GM21360 (cell line): ENCODE results near the gene VEGFA.

ENCODE experiments used
- ATAC-seq: cut with Tn5 transposase; IDR thresholded peaks from one replicate; pipeline ENCODE4 v1.9.1; 2021; ENCODE audit warnings: mild to moderate bottlenecking, moderate library complexity; ENCODE audit not compliant: unreplicated experiment

The VEGFA gene

DNA sequence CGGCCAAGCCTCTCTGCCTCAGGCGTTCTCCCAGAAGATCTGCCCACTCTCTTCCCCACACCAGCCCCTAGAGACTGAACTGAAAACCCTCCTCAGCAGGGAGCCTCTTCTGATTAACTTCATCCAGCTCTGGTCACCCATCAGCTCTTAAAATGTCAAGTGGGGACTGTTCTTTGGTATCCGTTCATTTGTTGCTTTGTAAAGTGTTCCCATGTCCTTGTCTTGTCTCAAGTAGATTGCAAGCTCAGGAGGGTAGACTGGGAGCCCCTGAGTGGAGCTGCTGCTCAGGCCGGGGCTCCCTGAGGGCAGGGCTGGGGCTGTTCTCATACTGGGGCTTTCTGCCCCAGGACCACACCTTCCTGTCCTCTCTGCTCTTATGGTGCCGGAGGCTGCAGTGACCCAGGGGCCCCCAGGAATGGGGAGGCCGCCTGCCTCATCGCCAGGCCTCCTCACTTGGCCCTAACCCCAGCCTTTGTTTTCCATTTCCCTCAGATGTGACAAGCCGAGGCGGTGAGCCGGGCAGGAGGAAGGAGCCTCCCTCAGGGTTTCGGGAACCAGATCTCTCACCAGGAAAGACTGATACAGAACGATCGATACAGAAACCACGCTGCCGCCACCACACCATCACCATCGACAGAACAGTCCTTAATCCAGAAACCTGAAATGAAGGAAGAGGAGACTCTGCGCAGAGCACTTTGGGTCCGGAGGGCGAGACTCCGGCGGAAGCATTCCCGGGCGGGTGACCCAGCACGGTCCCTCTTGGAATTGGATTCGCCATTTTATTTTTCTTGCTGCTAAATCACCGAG is 14.2 kb downstream of the VEGFA start:
- no peak for ATAC-seq

DNA sequence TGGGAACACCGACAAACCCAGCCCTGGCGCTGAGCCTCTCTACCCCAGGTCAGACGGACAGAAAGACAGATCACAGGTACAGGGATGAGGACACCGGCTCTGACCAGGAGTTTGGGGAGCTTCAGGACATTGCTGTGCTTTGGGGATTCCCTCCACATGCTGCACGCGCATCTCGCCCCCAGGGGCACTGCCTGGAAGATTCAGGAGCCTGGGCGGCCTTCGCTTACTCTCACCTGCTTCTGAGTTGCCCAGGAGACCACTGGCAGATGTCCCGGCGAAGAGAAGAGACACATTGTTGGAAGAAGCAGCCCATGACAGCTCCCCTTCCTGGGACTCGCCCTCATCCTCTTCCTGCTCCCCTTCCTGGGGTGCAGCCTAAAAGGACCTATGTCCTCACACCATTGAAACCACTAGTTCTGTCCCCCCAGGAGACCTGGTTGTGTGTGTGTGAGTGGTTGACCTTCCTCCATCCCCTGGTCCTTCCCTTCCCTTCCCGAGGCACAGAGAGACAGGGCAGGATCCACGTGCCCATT is 15.3 kb downstream of the VEGFA start:
- no peak for ATAC-seq

DNA sequence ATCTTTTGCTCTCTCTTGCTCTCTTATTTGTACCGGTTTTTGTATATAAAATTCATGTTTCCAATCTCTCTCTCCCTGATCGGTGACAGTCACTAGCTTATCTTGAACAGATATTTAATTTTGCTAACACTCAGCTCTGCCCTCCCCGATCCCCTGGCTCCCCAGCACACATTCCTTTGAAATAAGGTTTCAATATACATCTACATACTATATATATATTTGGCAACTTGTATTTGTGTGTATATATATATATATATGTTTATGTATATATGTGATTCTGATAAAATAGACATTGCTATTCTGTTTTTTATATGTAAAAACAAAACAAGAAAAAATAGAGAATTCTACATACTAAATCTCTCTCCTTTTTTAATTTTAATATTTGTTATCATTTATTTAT is 15.9 kb downstream of the VEGFA start:
- no peak for ATAC-seq

DNA sequence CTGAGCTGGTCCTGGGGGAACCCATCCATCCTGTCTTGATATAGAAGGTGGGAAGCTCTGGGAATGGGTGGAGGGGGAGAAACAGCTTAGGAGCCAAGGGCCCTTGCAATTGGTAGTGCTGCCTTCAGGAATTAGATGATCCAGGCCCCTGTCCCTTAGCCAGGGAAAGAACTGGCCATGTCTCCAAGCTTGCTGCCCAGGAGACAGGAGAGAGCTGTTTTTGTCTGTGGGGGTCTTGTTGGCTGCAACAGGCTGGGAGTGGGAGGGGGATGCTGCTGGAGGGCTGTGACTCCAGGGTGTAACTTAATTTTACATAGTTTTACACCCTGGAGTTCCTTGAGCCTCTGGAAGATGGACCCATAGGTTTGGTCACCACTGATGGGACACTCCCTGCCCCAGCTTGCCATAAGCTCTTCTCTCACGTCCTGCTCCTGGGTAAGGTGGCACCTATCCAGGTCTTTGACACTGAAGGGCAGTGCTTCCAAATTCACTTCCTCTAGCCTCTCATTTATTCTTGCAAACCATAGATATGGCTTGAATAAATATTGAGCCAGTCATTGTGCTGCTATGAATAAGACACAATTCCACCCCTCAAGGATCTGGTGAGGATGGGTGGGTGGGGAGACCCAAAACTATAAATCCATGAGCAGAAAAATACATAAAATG is 16.8 kb downstream of the VEGFA start:
- ATAC-seq: no peak

DNA sequence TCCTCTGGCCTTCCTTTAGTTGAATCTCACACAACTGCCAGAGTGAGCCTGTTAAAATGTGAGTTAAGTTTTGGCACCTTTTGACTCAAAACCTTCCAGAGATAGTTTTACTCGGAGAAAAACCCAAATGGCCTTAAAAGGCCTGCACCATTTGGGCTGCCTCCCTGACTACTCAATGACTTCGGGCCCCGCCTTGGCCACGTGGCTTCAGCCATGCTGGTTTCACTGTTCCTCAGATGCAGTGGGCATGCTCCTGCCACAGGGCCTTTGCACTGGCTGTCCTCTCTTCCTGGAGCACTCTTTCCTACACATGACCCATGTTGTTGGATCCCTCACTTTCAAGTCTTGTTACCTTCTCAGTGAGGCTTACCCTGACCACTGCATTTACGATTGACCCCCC is 18.3 kb downstream of the VEGFA start:
- ATAC-seq: no peak

DNA sequence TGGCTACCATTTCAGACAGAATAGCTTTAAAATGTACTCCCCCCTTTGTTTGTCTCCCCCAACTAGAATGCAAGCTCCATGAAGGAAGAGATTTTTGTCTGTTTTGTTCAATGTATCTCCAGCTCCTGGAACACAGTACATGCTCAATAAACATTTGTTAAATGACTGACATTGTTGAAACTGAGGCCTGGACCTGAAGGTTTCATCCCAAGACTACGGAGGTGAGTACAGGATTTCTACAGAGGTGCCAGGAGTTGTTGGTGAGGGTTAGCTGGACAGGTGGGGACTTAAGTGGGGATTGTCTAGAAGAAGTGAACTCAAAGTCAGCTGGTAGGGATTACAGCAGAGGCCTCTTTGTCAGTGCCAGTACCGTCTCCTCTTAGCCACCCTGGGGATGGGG is 19.4 kb downstream of the VEGFA start:
- no peak for ATAC-seq

DNA sequence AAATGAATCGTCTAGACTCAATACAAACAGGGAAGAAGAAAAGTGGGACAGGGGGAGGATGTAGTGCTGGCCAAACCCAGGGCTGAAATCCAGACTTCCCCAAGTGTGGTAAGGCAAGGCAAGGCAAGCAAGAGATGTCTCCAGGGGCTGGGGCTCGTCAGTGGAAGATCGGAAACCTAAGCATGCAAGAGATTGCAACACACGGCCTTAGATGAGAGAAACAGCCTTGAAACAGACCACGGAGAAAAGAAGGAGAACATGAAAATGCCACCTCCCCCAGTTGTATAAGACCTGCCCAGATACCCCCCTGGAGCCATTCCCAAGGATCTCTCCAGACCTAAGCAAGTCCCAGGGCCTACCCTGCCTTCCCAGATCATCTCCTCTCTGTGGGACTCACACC is 20.0 kb downstream of the VEGFA start:
- no peak for ATAC-seq

DNA sequence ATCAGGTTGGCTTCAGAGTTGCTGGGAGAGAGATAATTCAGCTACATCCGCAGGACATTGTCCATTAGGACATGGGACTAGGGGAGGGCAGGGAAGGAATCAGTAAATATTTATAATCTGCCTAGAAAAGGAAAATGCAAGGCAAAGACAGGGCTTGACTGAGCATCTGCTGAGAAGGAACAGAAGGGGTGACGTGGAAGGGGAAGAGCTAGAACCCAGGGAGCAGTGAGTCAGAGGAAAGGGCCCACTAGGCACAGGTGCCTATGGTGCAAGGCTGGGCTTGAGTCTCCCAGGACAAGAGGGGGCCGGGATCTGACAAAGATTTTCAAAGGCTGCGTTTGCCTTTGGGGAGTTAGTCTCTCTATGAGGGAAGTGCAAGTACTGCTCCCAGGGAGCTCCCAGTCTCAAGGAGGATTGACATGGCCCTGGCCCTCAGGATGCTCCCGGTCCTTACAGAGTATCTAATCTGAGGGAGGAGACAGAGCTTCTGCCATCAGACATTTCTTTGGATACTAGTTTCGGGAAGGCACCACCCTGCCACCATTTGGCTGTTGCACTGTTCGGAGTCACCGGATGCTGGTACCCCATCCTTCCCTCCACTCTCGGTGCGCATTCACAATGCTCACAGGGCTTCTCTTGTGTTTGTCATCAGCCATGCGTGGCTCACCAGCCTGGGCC is 21.9 kb downstream of the VEGFA start:
- ATAC-seq: no peak

DNA sequence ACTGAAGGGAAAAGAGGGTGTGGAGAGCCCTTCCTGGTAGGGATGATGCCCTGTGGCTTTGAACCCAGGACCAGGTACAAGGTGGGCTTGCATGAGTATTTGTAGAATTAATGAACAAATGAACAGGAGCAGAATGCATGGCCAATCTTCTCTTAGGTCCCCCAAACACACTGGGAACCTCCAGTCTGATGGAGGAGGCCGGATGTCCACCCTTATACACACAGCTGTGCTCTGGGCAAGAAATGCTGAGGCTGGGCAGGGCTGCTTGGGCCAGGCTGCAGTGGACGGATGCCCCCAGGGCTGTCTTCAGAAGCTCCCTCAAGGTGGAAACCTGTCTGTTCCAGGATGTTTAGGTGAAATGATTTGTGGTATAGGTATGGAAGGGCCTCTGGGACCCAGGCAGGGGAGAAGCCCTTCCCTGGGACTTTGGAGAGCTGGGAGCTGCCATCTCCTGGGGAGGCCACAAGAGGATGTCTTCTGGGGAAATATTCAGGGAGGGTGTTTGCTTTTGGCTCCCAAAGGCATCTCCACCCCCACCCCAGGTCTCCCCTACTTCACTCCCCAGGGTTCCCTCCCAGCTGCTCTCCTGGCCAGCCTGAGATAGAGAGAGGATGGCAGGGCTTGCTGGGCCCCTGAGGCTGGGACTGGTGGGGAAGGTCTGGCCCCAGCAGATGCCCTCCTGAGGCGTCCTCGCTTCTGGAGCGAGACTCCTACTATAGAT is 23.3 kb downstream of the VEGFA start:
- no peak for ATAC-seq

DNA sequence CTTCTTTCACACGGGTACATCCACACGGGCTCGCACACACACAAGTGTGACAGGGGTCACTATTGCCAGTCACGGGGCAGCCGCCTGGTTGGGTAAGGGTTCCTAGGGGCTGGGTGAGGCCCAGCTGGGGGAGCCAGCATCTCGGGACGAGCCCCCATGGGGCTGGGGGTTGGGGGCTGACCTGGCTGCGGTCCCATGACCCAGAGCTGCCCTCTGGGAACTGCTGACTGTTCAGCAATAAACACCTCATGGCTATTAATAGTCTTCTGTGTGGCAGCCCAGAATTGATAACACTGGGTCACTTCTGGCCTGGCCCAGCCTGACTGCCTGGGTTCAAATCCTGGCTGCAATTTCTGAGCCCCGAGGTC is 23.8 kb downstream of the VEGFA start:
- no peak for ATAC-seq

DNA sequence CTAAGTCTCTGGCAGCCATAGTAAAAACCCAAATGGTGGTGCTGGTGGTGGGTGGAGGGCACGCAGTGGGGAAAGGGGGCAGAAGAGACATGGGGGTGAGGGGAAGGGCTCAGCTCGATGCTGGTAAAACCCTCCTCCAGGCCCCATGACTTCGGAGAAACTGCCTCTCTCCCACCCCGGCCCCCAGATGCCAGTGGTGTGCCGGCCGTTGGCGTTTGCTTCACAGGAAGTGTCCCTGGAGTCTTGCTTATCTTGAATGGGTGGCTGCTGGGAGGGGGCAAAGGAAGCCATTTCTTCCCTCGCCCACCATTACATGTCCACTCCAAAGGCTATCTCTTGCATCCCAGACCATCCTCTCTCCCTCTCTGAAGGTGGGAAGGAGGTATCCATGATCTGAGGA is 25.4 kb downstream of the VEGFA start:
- no peak for ATAC-seq

DNA sequence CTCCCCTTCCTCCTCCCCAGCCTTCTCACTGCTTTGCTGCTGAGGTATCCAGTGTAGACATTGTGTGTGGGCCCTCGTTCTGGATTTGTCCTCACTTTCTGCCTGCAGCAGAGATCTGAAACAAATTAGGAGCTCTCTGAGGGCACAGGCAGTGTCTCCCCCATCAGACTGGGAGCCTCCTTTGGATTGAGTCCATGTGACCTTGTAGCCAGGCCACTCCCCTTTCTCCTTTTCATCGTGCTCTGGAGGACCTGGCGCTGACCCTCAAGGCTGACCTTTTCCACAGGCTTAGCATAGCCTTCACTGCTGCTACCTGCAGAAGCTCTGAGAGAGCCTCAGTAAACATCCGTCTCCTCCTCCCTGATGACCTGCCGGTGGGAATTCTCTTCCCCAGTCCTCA is 26.2 kb downstream of the VEGFA start:
- no peak for ATAC-seq

DNA sequence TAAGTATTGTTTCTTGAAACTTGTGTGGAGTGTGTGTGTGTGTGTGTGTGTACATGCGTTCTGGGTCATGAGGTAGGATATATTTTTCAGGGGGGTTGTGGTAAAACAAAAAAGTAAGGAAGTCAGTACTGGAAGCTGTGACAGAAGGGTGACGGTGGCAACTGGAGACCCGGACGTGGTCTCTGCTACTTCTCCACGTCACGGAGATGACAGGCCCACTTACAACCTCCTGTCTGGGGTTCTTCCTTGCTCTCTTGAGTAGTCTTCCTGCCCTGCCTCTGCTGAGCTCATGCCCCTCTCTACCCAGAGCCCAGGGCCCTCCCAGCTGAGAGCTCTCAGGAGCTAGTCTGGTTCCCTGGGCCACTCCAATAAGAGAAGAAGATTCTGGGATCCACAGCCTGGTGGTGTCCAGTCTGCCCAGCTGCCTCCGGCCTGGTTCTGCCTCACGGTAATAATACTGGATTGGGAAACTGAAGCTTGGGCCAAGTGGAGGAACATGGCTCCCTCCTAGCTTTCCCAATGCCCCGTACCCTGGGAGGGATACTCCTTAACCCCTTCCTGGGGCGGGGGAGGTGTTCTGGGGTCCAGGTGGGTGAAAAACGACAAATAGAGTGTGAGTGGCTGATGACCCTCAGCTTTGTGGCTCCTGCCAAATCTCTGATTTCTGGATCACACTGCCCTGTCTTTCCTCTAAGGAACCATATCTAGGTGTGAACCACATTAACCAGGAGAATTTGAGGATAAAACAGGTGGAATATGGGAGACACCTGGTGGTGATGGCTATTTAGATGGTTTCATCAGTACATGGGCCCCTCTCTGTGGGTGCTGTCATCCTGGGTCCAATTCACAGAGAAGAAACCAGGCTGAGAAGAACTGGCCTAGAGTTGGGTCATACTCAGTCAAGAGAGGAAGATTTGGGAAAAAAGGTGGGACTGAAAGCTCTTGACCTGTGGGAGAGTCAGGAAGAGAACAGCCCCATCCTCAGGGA is 27.2 kb downstream of the VEGFA start:
- ATAC-seq: no peak

DNA sequence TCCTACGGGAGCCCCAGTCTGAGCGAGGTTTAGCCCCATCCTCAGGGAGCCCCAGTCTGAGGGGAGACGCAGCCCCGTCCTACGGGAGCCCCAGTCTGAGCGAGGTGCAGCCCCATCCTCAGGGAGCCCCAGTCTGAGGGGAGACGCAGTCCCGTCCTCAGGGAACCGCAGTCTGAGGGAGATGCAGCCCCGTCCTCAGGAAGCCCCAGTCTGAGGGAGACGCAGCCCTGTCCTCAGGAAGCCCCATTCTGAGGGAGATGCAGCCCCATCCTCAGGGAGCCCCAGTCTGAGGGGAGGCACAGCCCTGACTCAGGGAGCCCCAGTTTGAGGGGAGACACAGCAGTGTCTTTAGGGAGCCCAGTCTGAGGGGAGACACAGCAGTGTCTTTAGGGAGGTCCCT is 27.9 kb downstream of the VEGFA start:
- ATAC-seq: no peak

DNA sequence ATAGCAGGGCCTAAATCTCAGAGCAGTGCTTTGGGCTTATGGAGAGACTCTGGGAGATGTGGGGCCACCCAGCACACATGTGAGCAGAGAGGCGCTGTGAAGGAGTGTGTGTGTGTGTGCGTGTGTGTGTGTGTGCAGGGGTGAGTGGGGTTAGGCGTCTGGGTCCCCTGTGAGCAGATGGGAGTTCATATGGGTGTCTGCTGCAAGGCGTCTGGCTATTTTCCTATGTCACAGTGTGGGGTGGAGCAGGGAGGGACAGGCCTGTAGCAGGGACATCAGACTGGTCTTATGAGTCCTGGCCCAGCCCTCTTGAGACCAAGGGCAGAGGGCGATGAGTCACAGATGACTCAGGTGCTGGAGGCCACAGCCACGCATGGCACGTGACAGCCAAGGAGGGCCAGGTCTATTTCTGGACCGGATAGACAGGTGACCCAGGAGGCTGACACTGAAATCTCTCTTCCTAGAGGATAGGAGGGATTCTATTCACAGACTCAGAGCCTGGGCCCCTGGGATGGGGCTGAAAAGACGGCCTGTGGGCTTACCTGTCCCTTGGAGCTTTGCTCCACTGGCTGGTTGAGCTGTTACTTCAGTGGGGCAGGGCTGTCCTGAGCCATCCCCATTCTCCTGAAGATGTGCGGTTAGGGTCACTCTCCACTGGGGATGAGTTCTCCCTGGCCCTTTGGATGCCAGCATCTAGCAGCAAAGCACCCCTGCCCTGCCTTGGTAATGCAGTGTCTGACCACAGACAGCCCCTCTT is 28.9 kb downstream of the VEGFA start:
- ATAC-seq: no peak

DNA sequence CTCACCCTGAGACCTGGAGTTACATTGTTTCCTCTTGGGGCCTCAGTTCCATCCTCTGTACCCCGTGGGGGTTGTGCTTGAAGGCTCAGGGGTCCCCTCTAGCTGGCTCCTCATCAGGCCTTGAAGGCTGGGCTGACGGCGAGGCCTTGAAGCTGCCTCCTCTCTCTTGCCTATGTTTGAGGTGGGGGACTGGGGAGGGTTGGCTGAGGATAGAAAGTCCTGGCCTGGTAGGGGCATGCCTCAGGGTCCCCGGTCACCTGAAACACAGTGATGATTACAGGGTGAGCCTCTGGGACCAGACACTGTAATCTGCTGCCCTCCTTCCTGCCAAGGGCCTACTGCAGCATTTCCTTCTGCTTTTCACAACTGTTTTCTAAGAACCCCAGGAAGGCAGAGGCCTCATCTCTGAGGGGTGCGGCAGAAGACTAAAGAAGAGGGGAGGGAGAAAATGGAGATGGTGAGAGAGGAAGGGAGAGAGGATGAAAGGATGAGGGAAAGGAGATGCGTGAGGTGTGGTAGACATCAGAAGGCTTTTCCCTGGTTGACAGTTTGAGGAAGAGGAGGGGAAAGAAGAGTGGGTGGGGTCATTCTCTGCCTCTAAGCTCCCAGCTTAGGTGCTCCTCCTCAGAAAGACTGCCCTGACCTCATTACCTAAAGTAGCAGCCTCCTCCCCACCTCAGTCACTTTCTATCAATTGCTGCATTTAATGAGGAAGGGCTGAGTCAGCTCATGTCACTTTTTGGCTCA is 29.7 kb downstream of the VEGFA start:
- no peak for ATAC-seq

DNA sequence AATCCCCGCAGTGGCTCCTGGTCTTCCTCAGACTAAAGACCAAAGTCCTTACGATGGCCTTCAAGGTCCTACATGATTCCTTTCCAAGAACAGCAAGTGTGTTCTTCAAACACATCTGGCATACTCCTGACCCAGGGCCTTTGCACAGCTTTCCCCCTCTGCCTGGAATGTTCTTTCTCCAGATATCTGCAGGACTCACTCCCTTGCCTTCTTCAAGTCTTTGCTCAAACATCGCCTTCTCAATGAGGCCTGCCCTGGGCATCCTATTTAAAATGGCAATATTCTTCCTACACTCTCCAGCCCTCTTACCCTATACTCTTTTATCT is 30.2 kb downstream of the VEGFA start:
- ATAC-seq: no peak

DNA sequence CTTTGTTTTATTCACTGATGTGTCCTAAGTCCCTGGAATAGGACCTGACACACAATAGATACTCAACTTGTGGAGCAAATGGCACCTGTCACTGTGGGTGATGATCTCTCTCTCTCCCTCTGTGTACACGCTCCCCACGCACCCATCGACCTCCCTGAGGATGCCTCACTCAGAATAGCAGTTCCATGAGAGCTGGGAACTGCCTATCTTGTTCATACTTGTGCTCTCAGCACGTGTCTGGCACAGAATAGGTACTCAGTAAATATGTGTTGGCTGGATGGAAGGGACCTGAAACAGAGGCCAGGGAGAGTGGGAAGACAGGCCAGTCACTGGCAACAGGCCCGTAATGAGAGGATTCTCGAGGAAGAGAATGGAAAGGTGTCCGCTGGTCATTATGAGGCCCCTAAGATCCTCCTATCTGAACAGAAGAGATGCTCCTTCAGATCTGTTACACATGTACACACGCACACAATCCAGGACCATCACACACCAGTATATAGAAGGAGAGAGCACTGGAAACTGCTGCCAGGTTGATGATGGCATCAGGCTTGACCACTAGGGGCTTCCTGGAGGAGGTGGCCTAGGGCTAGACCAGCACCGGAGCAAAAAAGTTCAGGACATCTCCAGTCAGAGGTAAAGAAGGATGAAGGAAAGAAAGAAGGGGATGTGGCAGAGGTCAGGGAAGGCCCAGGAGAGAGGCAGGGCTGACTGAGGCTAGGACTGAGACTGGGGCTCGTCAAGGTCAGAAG is 30.9 kb downstream of the VEGFA start:
- no peak for ATAC-seq
